K562 (cell line): Measurements from ENCODE around the gene GIGYF2. TPM values are rescaled to one million over a fixed set of nuclear protein-coding genes. Genes with fewer than 3 reads are reported as not detected.
A peak's percentile ranks its signal among the peaks of the same experiment; 100 is the strongest.

ENCODE experiments used
- ATAC-seq: fragments of 200-7000 bp; cut with Tn5 transposase; 3 replicates; pipeline ENCODE4 v1.9.1; 2020; ENCODE audit warnings: moderate library complexity
- BruUV-seq: library from RNA; stranded (reverse); fragments of 400-500 nt; replicated peaks from 2 replicates; lab custom pipeline; 2021; lab: Mats Ljungman, UMichigan
- CTCF ChIA-PET: fragments of 300-600 bp; formaldehyde crosslinking; extraction: SDS; loops from one replicate; lab custom pipeline; 2021; ENCODE audit warnings: low intra/inter-chr PET ratio; lab: Yijun Ruan, JAX
- POLR2A ChIA-PET: fragments of 300-600, 350-650 bp; sonication (Branson Sonifier 250); formaldehyde crosslinking; extraction: SDS; loops from one replicate; lab custom pipeline; 2021; ENCODE audit warnings: antibody characterized with exemption, inconsistent platforms; lab: Yijun Ruan, JAX
- DNase-seq, 4 experiments: peaks; one replicate each; pipeline versions ENCODE4 v3.0.0 to v3.0.0-alpha.2; 2011 to 2018; ENCODE audit warnings: low spot score in 3 of 4, mixed read lengths in 3 of 4; ENCODE audit errors: extremely low read depth in 1 of 4
- FAIRE-seq: peaks from 2 replicates; lab custom pipeline; 2011; peaks lifted over from hg19 to GRCh38; lab: Jason Lieb, UNC
- H2AFZ ChIP-seq: 2 replicates; pipeline ENCODE4 v1.6.0; 2011; ENCODE audit warnings: low read depth, low read length, control low read depth, inconsistent platforms
- H3K27ac ChIP-seq: fragments of 200-600 bp; 3 replicates; pipeline ENCODE4 v1.8.0; 2011; ENCODE audit warnings: low read depth, mild to moderate bottlenecking, control low read depth, inconsistent platforms, low read length, moderate library complexity, mixed read lengths; ENCODE audit errors: extremely low read depth
- H3K27me3 ChIP-seq, 2 experiments: fragments of 300-600 bp in 1 of 2; 2 replicates in 1 of 2; 3 replicates in 1 of 2; pipeline versions ENCODE4 v1.6.0 to v1.8.0; 2011; ENCODE audit warnings: inconsistent platforms in 2 of 2, low read length in 2 of 2, mild to moderate bottlenecking in 1 of 2, mixed read lengths in 1 of 2, moderate library complexity in 1 of 2; ENCODE audit not compliant: control insufficient read depth in 2 of 2, insufficient read depth in 2 of 2
- H3K36me3 ChIP-seq: fragments of 300-600 bp; 3 replicates; pipeline ENCODE4 v1.8.0; 2011; ENCODE audit warnings: mild to moderate bottlenecking, low read length, inconsistent platforms; ENCODE audit not compliant: control insufficient read depth, insufficient read depth
- H3K4me1 ChIP-seq, 2 experiments: fragments of 200-600 bp in 1 of 2; replicated peaks in 1 of 2; 2 replicates in 1 of 2; 3 replicates in 1 of 2; pipeline versions ENCODE4 v1.5.1 to v1.8.0; 2011; ENCODE audit warnings: inconsistent platforms in 2 of 2, low read length in 2 of 2, mild to moderate bottlenecking in 1 of 2, mixed read lengths in 1 of 2, moderate library complexity in 1 of 2; ENCODE audit not compliant: control insufficient read depth in 2 of 2, insufficient read depth in 2 of 2
- H3K4me2 ChIP-seq: 2 replicates; pipeline ENCODE4 v1.6.1; 2011; ENCODE audit warnings: low read length, control low read depth, inconsistent platforms, mixed read lengths; ENCODE audit not compliant: insufficient read depth
- H3K4me3 ChIP-seq: fragments of 200-600 bp; sonication (generic), shearing (Covaris generic); 2 replicates; pipeline ENCODE4 v1.5.1; 2016; ENCODE audit warnings: control low read depth, inconsistent platforms
- H3K79me2 ChIP-seq: fragments of 200-600 bp; 3 replicates; pipeline ENCODE4 v1.8.0; 2011; ENCODE audit warnings: low read length, inconsistent platforms; ENCODE audit not compliant: control insufficient read depth, insufficient read depth
- H3K9ac ChIP-seq, 2 experiments: 2 replicates each; pipeline versions ENCODE4 v1.6.0 to v1.6.1; 2011; ENCODE audit warnings: low read depth in 2 of 2, low read length in 2 of 2, control low read depth in 1 of 2, inconsistent platforms in 1 of 2, mild to moderate bottlenecking in 1 of 2, mixed read lengths in 1 of 2; ENCODE audit not compliant: insufficient read depth in 1 of 2
- H3K9me1 ChIP-seq: one replicate; pipeline ENCODE4 v1.6.0; 2011; ENCODE audit warnings: inconsistent platforms, mild to moderate bottlenecking, low read length, moderate library complexity; ENCODE audit not compliant: control insufficient read depth, insufficient read depth
- H3K9me3 ChIP-seq: replicated peaks from 2 replicates; pipeline ENCODE4 v1.5.1; 2011; ENCODE audit warnings: low read depth, low read length, inconsistent platforms; ENCODE audit not compliant: control insufficient read depth, insufficient read depth
- H4K20me1 ChIP-seq: replicated peaks from 2 replicates; pipeline ENCODE4 v1.6.1; 2011; ENCODE audit warnings: low read length, inconsistent platforms, mixed read lengths; ENCODE audit not compliant: control insufficient read depth, insufficient read depth
- C11orf30 ChIP-seq: fragments of 450-650 bp; IDR thresholded peaks from 2 replicates; pipeline ENCODE4 v1.6.1; 2016; ENCODE audit warnings: low read depth, mild to moderate bottlenecking
- L3MBTL2 ChIP-seq: fragments of 450-650 bp; IDR thresholded peaks from 2 replicates; pipeline ENCODE4 v1.6.1; 2016; ENCODE audit warnings: mild to moderate bottlenecking, moderate library complexity
- PTRF ChIP-seq: fragments of 450-650 bp; IDR thresholded peaks from 2 replicates; pipeline ENCODE4 v1.6.1; 2016; ENCODE audit warnings: mild to moderate bottlenecking, missing genetic modification characterization, missing compliant biosample characterization
- RAD21 ChIP-seq, 2 experiments: fragments of 250-450 bp in 1 of 2; fragments of 450-650 bp in 1 of 2; sonication (Bioruptor Pico) in 1 of 2; formaldehyde crosslinking in 1 of 2; IDR thresholded peaks in 1 of 2; conservative IDR thresholded peaks in 1 of 2; 2 replicates each; pipeline versions ENCODE4 v1.4.0 to v1.8.0; 2020 to 2022; ENCODE audit warnings: mild to moderate bottlenecking in 2 of 2, moderate library complexity in 1 of 2
- TCF3 ChIP-seq: sonication (generic); formaldehyde crosslinking; IDR thresholded peaks from 2 replicates; pipeline ENCODE4 v1.4.0; 2020; ENCODE audit warnings: mild to moderate bottlenecking, missing genetic modification reagents
- YBX1 ChIP-seq: fragments of 450-650 bp; IDR thresholded peaks from 2 replicates; pipeline ENCODE4 v1.7.1; 2016; ENCODE audit warnings: mild to moderate bottlenecking
- ZFX ChIP-seq: sonication (generic); formaldehyde crosslinking; IDR thresholded peaks from 2 replicates; pipeline ENCODE4 v1.8.0; 2022; ENCODE audit warnings: mild to moderate bottlenecking, missing genetic modification reagents, moderate library complexity
- WGBS: fragments of 100-300 bp; shearing (Covaris generic); methylation state at CpG from one replicate; pipeline ENCODE4 v1.1.6; 2016; ENCODE audit warnings: low coverage, mixed read lengths; ENCODE audit not compliant: insufficient coverage; ENCODE audit errors: missing lambda C conversion rate; 5-methylcytosine and 5-hydroxymethylcytosine counted together
- in situ Hi-C: fragments of 300-500 bp; cut with MboI; formaldehyde crosslinking; loops from 4 replicates; pipeline ENCODE4 v1.15.0; 2018; ENCODE audit warnings: inconsistent platforms, mixed read lengths
- intact Hi-C: fragments of 100-400 bp; cut with micrococcal nuclease; formaldehyde crosslinking; loops from 2 replicates; pipeline ENCODE4 v1.14.2; 2022
- polyA plus RNA-seq, 8 experiments: library from polyadenylated mRNA; depleted of rRNA in 4 of 8; stranded (reverse) in 5 of 8; unstranded in 3 of 8; fragments of >200 nt; fragmentation: Nextera tagmentation in 2 of 8; fragmentation: Illumina TruSeq in 1 of 8; extraction: Ambion mirVana in 2 of 8; extraction: Trizol in 1 of 8; gene quantifications; 2 replicates each; pipeline versions ENCODE4 v1.2.1 to v1.2.3, GENCODE V29; 2011 to 2014; ENCODE audit warnings: inconsistent platforms in 1 of 8, missing spikeins in 1 of 8
- total RNA-seq, 7 experiments: library from RNA; depleted of rRNA in 6 of 7; stranded (reverse); fragments of >200 nt in 6 of 7; fragmentation: Illumina TruSeq in 2 of 7; extraction: Trizol in 2 of 7; gene quantifications; 2 replicates each; pipeline versions ENCODE4 v1.2.1 to v1.2.3, GENCODE V29; 2011 to 2021; ENCODE audit warnings: low replicate concordance in 1 of 7
- TF ChIP-seq, protein P1 (sequence below): IDR thresholded peaks from 2 replicates; pipeline ENCODE4 v1.6.1; 2011; ENCODE audit warnings: borderline replicate concordance, low read depth, mild to moderate bottlenecking, moderate library complexity, low read length; ENCODE audit not compliant: insufficient read depth, poor library complexity, severe bottlenecking
- TF ChIP-seq, protein P2 (sequence below), 2 experiments: fragments of 450-650 bp; formaldehyde crosslinking in 1 of 2; IDR thresholded peaks; 2 replicates each; pipeline versions ENCODE4 v1.4.0 to v1.6.1; 2014 to 2020; ENCODE audit warnings: mild to moderate bottlenecking in 2 of 2, borderline replicate concordance in 1 of 2, low read depth in 1 of 2

Gene GIGYF2
- total and polyA plus RNA-seq, 9 of the 15 experiments (the other 6 are each of a cell fraction or from before 2014, with no cell fraction given) = 12.7 to 52.7 (median 34.9) TPM

DNA sequence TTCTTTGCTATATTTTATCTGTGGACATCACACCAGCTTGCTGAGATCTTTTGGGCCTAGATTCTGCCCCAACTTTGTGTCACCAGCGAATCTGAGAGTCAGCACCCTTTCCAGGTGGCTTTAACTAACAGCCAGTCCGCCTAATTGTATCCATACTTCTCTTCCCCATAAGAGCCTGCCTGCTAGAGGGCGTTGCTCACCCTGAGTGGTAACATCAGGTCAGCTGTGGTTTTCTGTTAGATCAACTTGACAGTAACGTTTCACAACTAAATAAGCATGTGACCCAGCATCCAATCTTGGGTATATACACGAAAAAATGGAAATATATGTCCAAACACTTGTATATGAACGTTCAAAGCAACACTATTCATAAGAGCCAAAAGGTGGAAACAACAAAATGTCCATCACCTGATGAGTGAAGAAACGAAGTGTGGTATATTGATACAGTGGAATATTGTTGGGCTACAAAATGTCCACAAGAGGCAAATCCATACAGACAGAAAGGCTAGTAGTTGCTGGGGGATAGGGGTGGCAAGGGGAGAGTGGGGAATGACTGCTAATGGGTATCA is 38.8 kb upstream of the GIGYF2 start:
- H3K9me3 ChIP-seq = no peaks in the 10 kb centered on the region
- H3K9ac ChIP-seq = no peak overlapping the region
- CTCF ChIA-PET = no interaction called here
- no peaks in the 10 kb centered on the region for H4K20me1 ChIP-seq
- POLR2A ChIA-PET = interaction anchor here (1.0 kb wide), 1 partner anchor 9 kb away, joined by 4 read pairs; no protein-coding TSS in a partner anchor
- H3K79me2 ChIP-seq = no peaks in the 10 kb centered on the region
- intact Hi-C loops = no loop called here
- H3K4me3 ChIP-seq = no peak overlapping the region
- ATAC-seq = peak; percentile 89
- peak; percentile 56 for FAIRE-seq
- peak; percentile 25 to 36 (median 28) for DNase-seq
- 0 out of 5 replicates have a peak, but pooled peaks cover 0 to 3% of the 10 kb centered on the region in 2 experiments for H3K27me3 ChIP-seq
- H2AFZ ChIP-seq = no peak overlapping the region
- no peak overlapping the region for H3K27ac ChIP-seq
- no peaks in the 10 kb centered on the region for H3K9me1 ChIP-seq
- no peaks in the 10 kb centered on the region for H3K4me1 ChIP-seq
- 7% methylated on average over 7 of the region's 7 CpGs for WGBS
- H3K4me2 ChIP-seq = no peak overlapping the region
- no peaks in the 10 kb centered on the region for H3K36me3 ChIP-seq
- BruUV-seq = no TSS peak
- in situ Hi-C loops = no loop called here
- no peak for TF ChIP-seq PTRF
- TF ChIP-seq, protein P1, sequence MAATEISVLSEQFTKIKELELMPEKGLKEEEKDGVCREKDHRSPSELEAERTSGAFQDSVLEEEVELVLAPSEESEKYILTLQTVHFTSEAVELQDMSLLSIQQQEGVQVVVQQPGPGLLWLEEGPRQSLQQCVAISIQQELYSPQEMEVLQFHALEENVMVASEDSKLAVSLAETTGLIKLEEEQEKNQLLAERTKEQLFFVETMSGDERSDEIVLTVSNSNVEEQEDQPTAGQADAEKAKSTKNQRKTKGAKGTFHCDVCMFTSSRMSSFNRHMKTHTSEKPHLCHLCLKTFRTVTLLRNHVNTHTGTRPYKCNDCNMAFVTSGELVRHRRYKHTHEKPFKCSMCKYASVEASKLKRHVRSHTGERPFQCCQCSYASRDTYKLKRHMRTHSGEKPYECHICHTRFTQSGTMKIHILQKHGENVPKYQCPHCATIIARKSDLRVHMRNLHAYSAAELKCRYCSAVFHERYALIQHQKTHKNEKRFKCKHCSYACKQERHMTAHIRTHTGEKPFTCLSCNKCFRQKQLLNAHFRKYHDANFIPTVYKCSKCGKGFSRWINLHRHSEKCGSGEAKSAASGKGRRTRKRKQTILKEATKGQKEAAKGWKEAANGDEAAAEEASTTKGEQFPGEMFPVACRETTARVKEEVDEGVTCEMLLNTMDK = peak; percentile 70
- TF ChIP-seq YBX1 = no peak
- peak in 1 of 2 experiments; percentile 35; a peak in 2 of 4 replicates for TF ChIP-seq RAD21 (CRISPR knock-in tag; conservative IDR thresholded peaks at IDR 0.05 in 1 of 2, IDR thresholded peaks at IDR 0.05 in 1 of 2)
- TF ChIP-seq L3MBTL2 = 0 out of 2 replicates have a peak, but pooled peaks have one; percentile 21
- TF ChIP-seq, protein P2, sequence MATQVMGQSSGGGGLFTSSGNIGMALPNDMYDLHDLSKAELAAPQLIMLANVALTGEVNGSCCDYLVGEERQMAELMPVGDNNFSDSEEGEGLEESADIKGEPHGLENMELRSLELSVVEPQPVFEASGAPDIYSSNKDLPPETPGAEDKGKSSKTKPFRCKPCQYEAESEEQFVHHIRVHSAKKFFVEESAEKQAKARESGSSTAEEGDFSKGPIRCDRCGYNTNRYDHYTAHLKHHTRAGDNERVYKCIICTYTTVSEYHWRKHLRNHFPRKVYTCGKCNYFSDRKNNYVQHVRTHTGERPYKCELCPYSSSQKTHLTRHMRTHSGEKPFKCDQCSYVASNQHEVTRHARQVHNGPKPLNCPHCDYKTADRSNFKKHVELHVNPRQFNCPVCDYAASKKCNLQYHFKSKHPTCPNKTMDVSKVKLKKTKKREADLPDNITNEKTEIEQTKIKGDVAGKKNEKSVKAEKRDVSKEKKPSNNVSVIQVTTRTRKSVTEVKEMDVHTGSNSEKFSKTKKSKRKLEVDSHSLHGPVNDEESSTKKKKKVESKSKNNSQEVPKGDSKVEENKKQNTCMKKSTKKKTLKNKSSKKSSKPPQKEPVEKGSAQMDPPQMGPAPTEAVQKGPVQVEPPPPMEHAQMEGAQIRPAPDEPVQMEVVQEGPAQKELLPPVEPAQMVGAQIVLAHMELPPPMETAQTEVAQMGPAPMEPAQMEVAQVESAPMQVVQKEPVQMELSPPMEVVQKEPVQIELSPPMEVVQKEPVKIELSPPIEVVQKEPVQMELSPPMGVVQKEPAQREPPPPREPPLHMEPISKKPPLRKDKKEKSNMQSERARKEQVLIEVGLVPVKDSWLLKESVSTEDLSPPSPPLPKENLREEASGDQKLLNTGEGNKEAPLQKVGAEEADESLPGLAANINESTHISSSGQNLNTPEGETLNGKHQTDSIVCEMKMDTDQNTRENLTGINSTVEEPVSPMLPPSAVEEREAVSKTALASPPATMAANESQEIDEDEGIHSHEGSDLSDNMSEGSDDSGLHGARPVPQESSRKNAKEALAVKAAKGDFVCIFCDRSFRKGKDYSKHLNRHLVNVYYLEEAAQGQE (IDR thresholded peaks at IDR 0.05; ENCODE audit: borderline replicate concordance) = peak; percentile 15; the same call in 1 of the 2 replicates
- TF ChIP-seq, protein P2 (CRISPR knock-in tag; IDR thresholded peaks at IDR 0.05; ENCODE audit: low read depth) = no peak
- no peak for TF ChIP-seq TCF3 (CRISPR knock-in tag)
- no peak for TF ChIP-seq ZFX
- no peak for TF ChIP-seq C11orf30
